GM19463 (cell line): ENCODE data around the gene RUFY3.
A peak's percentile ranks its signal among the peaks of the same experiment; 100 is the strongest.

Source experiments
- ATAC-seq: cut with Tn5 transposase; IDR thresholded peaks from one replicate; pipeline ENCODE4 v1.9.1; 2021; ENCODE audit warnings: mild to moderate bottlenecking, moderate library complexity; ENCODE audit not compliant: unreplicated experiment

RUFY3 gene

GRCh38 chr4:70734971-70735370 is 13.2 kb downstream of the RUFY3 start:
- no peak for ATAC-seq

GRCh38 chr4:70735915-70736314 is 14.2 kb downstream of the RUFY3 start:
- ATAC-seq: peak; percentile 20

GRCh38 chr4:70737006-70737405 is 15.2 kb downstream of the RUFY3 start:
- no peak for ATAC-seq

- no peak for ATAC-seq
Observed at GRCh38 chr4:70737409-70737808, 15.6 kb downstream of the RUFY3 start.

- no peak for ATAC-seq
Observed at GRCh38 chr4:70739496-70740337, 18.0 kb downstream of the RUFY3 start.

GRCh38 chr4:70741867-70742658 is 20.3 kb downstream of the RUFY3 start:
- no peak for ATAC-seq

GRCh38 chr4:70743731-70744130 is 22.0 kb downstream of the RUFY3 start:
- no peak for ATAC-seq

- no peak for ATAC-seq
Observed at GRCh38 chr4:70746179-70746839, 24.5 kb downstream of the RUFY3 start.

GRCh38 chr4:70747874-70748273 is 26.1 kb downstream of the RUFY3 start:
- no peak for ATAC-seq

GRCh38 chr4:70749313-70749712 is 27.5 kb downstream of the RUFY3 start:
- ATAC-seq: peak; percentile 66

GRCh38 chr4:70752236-70752635 is 30.5 kb downstream of the RUFY3 start:
- ATAC-seq: no peak

GRCh38 chr4:70753630-70754029 is 31.9 kb downstream of the RUFY3 start:
- ATAC-seq: no peak

- peak; percentile 54 for ATAC-seq
Observed at GRCh38 chr4:70754470-70754869, 32.7 kb downstream of the RUFY3 start.

- peak; percentile 39 for ATAC-seq
Observed at GRCh38 chr4:70754990-70755688, 33.4 kb downstream of the RUFY3 start.

- no peak for ATAC-seq
Observed at GRCh38 chr4:70759126-70759525, 37.4 kb downstream of the RUFY3 start.

GRCh38 chr4:70759627-70760026 is 37.9 kb downstream of the RUFY3 start:
- no peak for ATAC-seq

GRCh38 chr4:70760662-70761061 is 38.9 kb downstream of the RUFY3 start:
- ATAC-seq: no peak

GRCh38 chr4:70761276-70761816 is 39.6 kb downstream of the RUFY3 start:
- no peak for ATAC-seq

GRCh38 chr4:70765368-70765767 is 43.6 kb downstream of the RUFY3 start:
- ATAC-seq: no peak

GRCh38 chr4:70768301-70768948 is 46.7 kb downstream of the RUFY3 start:
- no peak for ATAC-seq
